ENCODE data around the gene ATRIP.
"Not testable (repeated sequence)": the region's sequence is repeated elsewhere in the genome, so short reads cannot be mapped to it uniquely, and the experiment has no call there.

Gene ATRIP

GRCh38 chr3:48468329-48468731 is 21.8 kb downstream of the ATRIP start:
- DNase-seq = no peak

GRCh38 chr3:48469046-48469915 is 22.7 kb downstream of the ATRIP start:
- DNase-seq = no peak

DNA sequence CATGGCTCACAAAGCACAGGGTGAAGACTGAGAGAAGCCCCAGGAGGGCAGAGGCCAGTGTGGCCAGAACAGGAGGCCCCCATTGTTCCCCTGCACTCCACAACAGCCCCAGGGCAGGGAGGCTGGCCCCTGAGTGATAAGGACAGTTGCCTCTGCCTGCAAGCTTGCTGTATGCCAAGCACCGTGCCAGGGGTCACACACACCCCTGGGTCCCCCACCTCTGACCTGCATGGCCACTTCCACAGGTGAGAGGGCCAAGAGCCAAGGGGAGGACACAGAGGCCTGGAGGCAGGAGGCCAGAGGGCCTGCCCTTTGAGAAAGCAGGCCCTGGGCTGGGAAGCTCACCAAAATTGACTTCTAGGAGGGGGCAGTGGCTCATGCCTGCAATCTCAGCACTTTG is 23.7 kb downstream of the ATRIP start:
- no peak for DNase-seq

DNA sequence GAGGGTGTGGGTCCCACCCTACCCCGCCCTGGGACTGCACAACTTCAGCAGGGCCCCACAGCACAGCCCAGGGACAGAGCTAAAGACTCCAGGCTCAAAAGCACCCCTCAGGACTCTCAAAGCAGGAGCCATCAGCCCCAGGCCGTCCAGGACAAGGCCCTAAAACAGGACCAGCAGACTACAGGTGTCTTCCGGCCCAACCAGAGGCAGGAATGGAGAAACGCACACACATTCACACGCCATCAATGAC is 26.1 kb downstream of the ATRIP start:
- no peak for DNase-seq

DNA sequence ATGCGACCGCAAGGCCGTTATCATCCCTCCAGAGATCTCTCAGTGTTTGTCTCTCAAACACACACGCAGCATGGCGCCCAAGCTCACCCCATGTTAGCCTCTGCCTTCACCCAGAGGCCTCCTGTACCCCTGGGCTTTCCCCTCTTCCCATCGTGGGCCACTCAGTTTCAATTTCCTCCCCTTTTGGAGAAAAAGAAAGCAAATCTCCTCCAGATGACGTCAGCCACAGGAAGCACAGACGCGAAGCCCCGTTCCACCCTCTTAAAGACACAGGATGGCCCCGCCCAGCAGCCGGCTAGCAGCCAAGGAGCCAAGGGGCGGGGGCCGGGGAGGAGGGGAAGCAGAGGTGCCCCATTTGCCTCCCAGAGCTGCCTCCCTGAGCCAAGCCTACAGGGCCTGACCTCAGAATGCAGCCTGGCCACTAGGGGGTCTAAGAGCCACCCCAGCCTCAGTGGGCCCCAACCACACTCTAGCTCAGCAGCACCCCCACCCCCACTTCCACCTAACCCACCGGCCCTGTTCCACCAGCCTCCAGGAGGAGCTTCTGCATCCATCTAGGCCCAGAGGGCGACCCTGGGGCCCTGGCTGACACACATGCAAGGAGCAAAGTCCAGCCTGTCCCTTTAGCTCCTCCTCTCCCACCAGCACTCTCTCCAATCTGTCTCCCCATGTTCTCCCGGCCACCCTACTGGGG is 26.5 kb downstream of the ATRIP start:
- DNase-seq = peak; percentile 89

GRCh38 chr3:48473617-48473952 is 27.0 kb downstream of the ATRIP start:
- no peak for DNase-seq

DNA sequence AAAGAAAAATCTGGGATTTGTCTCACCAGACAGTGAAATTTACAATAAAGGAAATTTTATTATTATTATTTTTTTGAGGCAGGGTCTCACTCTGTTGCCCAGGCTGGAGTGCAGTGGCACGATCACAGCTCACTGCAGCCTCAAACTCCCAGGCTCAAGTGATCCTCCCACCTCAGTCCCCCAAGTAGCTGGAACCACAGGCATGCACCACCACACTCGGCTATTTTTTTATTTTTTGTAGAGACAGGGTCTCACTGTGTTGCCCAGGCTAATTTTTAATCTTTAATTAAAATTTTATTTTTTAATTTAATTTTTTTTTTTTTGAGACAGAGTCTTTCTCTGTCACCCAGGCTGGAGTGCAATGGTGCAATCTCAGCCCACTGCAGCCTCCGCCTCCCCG is 27.5 kb downstream of the ATRIP start:
- DNase-seq = not testable (repeated sequence)

GRCh38 chr3:48474619-48475018 is 28.1 kb downstream of the ATRIP start:
- DNase-seq = no peak

- DNase-seq = no peak
These were observed 28.7 kb downstream of the ATRIP start for GRCh38 chr3:48475188-48475587.

- no peak for DNase-seq
These were observed 30.0 kb downstream of the ATRIP start for GRCh38 chr3:48476426-48477053.

DNA sequence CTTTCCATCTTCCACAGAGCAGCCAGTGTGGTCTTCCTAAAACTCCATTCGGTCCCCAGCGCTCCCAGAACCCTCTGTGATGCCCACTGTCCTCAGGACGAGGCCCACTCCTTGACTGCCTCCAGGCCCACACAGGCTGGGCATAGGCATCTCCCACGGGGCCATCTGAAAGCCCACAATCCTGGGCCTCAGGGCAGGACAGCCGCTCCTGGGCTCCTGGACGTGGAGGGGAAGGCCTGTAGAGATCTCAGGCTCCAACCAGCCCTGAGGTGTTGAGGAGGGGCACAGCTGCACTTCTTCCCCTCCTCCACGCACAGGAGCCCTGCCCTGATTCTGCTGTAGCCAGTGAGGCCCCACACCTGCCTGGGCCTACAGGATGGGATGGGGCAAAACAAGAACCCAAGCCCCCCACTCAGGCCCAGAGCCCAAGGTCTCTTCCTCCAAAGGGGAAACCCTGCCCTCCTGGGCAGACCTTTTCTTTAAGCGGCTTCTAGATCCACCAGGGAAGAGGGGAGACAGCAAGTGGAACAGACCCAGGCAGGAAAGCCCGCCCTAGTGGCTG is 31.5 kb downstream of the ATRIP start:
- DNase-seq = no peak

DNA sequence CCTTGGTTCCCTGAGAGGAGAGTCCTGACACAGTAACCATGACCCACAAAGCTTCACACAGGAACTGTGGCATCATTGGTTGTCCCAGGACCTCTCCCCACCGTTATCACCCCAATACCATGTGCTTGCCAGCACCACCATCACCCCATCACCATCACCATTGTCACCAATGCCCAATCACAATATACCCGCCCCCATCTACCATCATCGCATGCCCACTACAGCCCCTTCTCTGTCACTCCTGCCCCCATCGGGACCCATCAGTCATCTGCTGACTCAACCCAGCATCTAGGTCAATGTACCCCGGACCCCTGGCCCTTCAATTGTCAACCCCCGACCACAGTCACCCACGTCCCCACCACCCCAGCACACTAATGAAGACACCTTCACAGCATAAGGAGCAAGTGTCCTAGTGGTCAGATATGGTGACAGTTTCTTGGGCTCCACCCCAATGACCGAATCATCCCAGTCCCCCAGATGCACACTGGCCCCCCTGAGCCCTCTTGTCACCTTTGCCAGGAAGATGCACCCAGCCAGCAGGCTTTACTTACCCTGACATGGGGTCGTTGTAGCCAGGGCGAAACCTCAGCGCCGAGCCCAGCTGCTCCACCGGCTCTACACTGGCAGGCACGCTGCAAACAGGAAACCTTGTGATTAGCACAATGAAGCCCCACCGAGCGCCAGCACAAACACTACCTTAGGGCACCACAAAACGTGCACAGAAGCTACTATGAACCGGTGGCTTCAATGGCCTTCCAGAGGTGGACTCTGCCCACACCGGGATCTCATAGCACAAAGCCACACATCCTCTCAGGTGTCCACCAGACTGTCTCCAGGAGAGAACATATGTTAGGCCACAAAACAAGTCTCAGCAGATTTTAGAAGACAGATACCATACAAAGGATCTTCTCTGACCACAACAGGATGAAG is 32.4 kb downstream of the ATRIP start:
- no peak for DNase-seq

GRCh38 chr3:48480891-48481290 is 34.4 kb downstream of the ATRIP start:
- DNase-seq = not testable (repeated sequence)

- not testable (repeated sequence) for DNase-seq
These were observed 36.3 kb downstream of the ATRIP start for GRCh38 chr3:48482822-48483221.

- DNase-seq = no peak
These were observed 40.4 kb downstream of the ATRIP start for GRCh38 chr3:48486952-48487351.

- DNase-seq = no peak
These were observed 46.1 kb downstream of the ATRIP start for GRCh38 chr3:48492461-48493202.

DNA sequence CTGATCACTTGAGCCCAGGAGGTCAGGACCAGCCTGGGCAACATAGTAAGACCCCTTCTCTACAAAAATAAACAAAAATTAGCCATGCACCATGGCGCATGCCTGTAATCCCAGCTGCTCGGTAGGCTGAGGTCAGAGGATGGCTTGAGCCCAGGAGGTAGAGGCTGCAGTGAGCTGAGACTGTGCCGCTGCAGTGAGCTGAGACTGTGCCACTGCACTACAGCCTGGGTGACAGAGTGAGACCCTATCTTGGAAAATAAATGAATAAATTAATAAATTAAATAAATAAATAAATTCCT is 46.6 kb downstream of the ATRIP start:
- DNase-seq = no peak

GRCh38 chr3:48500656-48501055 is 54.1 kb downstream of the ATRIP start:
- DNase-seq = no peak

DNA sequence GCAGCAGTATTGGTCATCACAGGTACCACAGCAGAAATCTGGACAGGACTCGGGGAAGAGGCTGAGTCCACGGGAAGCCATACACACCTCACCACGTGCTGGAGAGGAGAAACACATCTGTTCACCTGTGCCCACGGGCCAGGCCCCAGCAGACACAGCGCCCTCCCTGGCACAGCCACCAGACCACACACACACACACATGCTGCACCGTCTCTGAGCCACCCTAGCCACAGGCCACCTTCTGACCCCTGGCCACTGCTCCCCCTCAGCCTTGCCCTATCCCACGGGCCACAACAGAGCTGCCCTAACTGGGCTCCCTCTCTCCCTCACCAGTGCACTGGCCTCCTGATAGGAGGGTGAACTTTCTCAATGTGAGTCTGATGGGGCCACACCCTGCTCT is 54.7 kb downstream of the ATRIP start:
- no peak for DNase-seq

DNA sequence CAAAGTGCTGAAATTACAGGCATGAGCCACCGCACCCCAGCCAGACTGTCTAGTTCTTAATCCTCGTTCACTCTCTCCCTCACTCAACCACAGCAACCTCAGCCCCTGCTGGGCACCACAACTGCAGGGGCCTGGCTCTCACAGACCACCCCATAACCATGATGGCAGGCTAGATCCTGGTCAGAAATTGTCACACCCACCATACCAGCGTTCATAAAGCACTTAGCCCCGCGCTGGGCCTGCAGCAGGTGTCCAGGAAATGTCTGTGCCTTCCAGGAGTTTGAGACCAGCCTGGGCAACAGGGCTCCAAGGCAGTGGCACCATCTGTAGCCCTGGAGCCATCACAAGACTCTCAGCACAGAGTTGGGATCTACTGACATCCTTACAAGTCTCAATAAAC is 55.6 kb downstream of the ATRIP start:
- DNase-seq = no peak

GRCh38 chr3:48502728-48503168 is 56.2 kb downstream of the ATRIP start:
- DNase-seq = no peak

Measured in right kidney (tissue), 1 donor.